ENCODE data around the gene SYNGAP1.

- TF ChIP-seq CTCF (IDR thresholded peaks at IDR 0.05; ENCODE audit: insufficient read depth, low read depth, low read length), result no peak
- TF ChIP-seq EZH2 (IDR thresholded peaks at IDR 0.05; ENCODE audit: insufficient read depth, low read length), result no peak
Measured at GRCh38 chr6:33412140-33413009, 7.5 kb upstream of the SYNGAP1 start.
